ENCODE measurements around the gene FBH1. TPM values are rescaled to one million over a fixed set of nuclear protein-coding genes. Genes with fewer than 3 reads are reported as not detected.

Gene FBH1
- total and polyA plus RNA-seq, 2 experiments from 2014 or later: 62.5 to 90.8 TPM

GRCh38 chr10:5895804-5896203 lies 5.8 kb downstream of the FBH1 start:
- ATAC-seq: no peak
- Mint-ChIP-seq H3K36me3 (ENCODE audit: low read depth) (peaks cover 45% of the 10 kb centered on the region), H3K27ac (no peak overlapping the region), H3K4me3 (no peak overlapping the region), H3K27me3 (ENCODE audit: insufficient read depth, low read depth, poor library complexity) (peaks cover 5% of the 10 kb centered on the region), H3K9me3 (no peaks in the 10 kb centered on the region), H3K4me1 (peaks cover 13% of the 10 kb centered on the region)
- Histone ChIP-seq H3K9me2 (ENCODE audit: insufficient read depth) (no peaks in the 10 kb centered on the region), H3K79me2 (replicated peaks; ENCODE audit: insufficient read depth) (peaks cover 91% of the 10 kb centered on the region), H3K4me2 (no peak overlapping the region), H3K4me1 (ENCODE audit: insufficient read depth) (peaks cover 4% of the 10 kb centered on the region), H2AFZ (no peak overlapping the region), H3K4me3 (no peak overlapping the region), H3K27ac (ENCODE audit: low read depth) (no peak overlapping the region), H4K20me1 (replicated peaks; ENCODE audit: insufficient read depth) (peaks cover 50% of the 10 kb centered on the region), H3F3A (replicated peaks; ENCODE audit: low read depth) (peaks cover 3% of the 10 kb centered on the region; the same call in 1 of the 2 replicates), H3K36me3 (ENCODE audit: insufficient read depth) (peaks cover 8% of the 10 kb centered on the region; the same call in 1 of the 2 replicates), H3K27me3 (ENCODE audit: insufficient read depth) (no peaks in the 10 kb centered on the region)
- TF ChIP-seq STAT1 (IDR thresholded peaks at IDR 0.05; ENCODE audit: unreplicated experiment) (no peak), EZH2 (IDR thresholded peaks at IDR 0.05; ENCODE audit: low read depth, unreplicated experiment) (no peak), EZH2phosphoT487 (IDR thresholded peaks at IDR 0.05; ENCODE audit: unreplicated experiment) (no peak), NANOG (IDR thresholded peaks at IDR 0.05; ENCODE audit: borderline replicate concordance) (no peak), CREB1 (CRISPR knock-in tag; IDR thresholded peaks at IDR 0.05; ENCODE audit: low read depth) (no peak), POLR2AphosphoS5 (IDR thresholded peaks at IDR 0.05; ENCODE audit: low read depth) (no peak), CTCF (conservative IDR thresholded peaks at IDR 0.05; ENCODE audit: low read depth in 2 of 2) (no peak), REST (IDR thresholded peaks at IDR 0.05; ENCODE audit: unreplicated experiment) (no peak), ETS1 (IDR thresholded peaks at IDR 0.05) (no peak), JUNB (IDR thresholded peaks at IDR 0.05; ENCODE audit: unreplicated experiment) (no peak), ZNF114 (CRISPR knock-in tag; IDR thresholded peaks at IDR 0.05) (no peak), ZNF331 (CRISPR knock-in tag; IDR thresholded peaks at IDR 0.05; ENCODE audit: low read depth) (no peak)
- TF ChIP-seq, protein P1, sequence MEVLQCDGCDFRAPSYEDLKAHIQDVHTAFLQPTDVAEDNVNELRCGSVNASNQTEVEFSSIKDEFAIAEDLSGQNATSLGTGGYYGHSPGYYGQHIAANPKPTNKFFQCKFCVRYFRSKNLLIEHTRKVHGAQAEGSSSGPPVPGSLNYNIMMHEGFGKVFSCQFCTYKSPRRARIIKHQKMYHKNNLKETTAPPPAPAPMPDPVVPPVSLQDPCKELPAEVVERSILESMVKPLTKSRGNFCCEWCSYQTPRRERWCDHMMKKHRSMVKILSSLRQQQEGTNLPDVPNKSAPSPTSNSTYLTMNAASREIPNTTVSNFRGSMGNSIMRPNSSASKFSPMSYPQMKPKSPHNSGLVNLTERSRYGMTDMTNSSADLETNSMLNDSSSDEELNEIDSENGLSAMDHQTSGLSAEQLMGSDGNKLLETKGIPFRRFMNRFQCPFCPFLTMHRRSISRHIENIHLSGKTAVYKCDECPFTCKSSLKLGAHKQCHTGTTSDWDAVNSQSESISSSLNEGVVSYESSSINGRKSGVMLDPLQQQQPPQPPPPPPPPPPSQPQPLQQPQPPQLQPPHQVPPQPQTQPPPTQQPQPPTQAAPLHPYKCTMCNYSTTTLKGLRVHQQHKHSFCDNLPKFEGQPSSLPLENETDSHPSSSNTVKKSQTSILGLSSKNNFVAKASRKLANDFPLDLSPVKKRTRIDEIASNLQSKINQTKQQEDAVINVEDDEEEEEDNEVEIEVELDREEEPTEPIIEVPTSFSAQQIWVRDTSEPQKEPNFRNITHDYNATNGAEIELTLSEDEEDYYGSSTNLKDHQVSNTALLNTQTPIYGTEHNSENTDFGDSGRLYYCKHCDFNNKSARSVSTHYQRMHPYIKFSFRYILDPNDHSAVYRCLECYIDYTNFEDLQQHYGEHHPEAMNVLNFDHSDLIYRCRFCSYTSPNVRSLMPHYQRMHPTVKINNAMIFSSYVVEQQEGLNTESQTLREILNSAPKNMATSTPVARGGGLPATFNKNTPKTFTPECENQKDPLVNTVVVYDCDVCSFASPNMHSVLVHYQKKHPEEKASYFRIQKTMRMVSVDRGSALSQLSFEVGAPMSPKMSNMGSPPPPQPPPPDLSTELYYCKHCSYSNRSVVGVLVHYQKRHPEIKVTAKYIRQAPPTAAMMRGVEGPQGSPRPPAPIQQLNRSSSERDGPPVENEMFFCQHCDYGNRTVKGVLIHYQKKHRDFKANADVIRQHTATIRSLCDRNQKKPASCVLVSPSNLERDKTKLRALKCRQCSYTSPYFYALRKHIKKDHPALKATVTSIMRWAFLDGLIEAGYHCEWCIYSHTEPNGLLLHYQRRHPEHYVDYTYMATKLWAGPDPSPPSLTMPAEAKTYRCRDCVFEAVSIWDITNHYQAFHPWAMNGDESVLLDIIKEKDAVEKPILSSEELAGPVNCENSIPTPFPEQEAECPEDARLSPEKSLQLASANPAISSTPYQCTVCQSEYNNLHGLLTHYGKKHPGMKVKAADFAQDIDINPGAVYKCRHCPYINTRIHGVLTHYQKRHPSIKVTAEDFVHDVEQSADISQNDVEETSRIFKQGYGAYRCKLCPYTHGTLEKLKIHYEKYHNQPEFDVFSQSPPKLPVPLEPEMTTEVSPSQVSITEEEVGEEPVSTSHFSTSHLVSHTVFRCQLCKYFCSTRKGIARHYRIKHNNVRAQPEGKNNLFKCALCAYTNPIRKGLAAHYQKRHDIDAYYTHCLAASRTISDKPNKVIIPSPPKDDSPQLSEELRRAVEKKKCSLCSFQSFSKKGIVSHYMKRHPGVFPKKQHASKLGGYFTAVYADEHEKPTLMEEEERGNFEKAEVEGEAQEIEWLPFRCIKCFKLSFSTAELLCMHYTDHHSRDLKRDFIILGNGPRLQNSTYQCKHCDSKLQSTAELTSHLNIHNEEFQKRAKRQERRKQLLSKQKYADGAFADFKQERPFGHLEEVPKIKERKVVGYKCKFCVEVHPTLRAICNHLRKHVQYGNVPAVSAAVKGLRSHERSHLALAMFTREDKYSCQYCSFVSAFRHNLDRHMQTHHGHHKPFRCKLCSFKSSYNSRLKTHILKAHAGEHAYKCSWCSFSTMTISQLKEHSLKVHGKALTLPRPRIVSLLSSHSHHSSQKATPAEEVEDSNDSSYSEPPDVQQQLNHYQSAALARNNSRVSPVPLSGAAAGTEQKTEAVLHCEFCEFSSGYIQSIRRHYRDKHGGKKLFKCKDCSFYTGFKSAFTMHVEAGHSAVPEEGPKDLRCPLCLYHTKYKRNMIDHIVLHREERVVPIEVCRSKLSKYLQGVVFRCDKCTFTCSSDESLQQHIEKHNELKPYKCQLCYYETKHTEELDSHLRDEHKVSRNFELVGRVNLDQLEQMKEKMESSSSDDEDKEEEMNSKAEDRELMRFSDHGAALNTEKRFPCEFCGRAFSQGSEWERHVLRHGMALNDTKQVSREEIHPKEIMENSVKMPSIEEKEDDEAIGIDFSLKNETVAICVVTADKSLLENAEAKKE (CRISPR knock-in tag; IDR thresholded peaks at IDR 0.05): no peak
- DNase-seq (ENCODE audit: low spot score): no peak
